Measurements from ENCODE around the gene NETO1.

Gene NETO1

GRCh38 chr18:72843743-72844142, 24.0 kb downstream of the NETO1 start:
- DNase-seq (ENCODE audit: low spot score), result no peak

DNA sequence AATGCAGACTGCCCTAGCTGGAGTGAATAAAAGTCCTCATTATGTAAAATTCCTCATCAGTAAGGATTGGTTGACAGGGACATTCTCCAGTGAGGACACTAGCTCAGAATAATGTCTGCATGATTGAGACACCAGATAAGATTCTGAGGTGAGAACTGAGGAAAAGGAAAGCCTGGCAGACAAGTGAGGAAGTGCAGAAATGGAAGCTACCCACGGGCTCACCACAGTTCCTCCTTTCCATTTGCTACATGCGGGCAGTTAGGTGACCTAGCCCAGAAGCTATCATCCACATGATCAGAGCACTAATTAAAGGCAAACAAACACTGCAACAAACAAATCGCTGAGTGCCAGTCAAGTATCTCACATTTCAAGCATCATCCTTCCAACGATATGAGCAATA, 27.7 kb downstream of the NETO1 start:
- no peak for DNase-seq (ENCODE audit: low spot score)

GRCh38 chr18:72834731-72835130, 33.1 kb downstream of the NETO1 start:
- DNase-seq (ENCODE audit: low spot score), result no peak

GRCh38 chr18:72833471-72833870, 34.3 kb downstream of the NETO1 start:
- no peak for DNase-seq (ENCODE audit: low spot score)

- DNase-seq (ENCODE audit: low spot score), result peak; percentile 71
Observed at GRCh38 chr18:72830109-72830508, 37.7 kb downstream of the NETO1 start.

- DNase-seq (ENCODE audit: low spot score), result no peak
Observed at GRCh38 chr18:72828601-72829000, 39.2 kb downstream of the NETO1 start.

- DNase-seq (ENCODE audit: low spot score), result peak; percentile 40
Observed at GRCh38 chr18:72826736-72827135, 41.1 kb downstream of the NETO1 start.

DNA sequence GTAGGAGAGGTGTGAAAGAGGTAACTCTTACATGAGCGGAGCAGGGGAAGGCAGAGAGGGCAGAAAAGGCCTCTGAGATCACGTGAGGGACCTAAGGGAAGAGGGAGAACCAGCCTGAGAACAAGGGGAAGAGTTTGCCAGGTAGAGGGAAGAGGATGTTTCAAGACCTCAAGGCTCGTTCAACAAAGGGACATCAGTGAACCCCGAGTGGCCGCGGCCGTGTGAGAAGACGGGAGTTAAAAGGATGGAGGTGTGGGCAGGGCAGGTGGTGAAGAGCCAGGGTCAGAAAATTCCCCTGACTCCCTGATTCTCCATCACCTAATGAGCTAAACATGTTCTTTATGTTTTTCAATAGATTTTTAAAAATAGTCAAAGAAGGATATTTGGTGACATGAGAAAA, 44.4 kb downstream of the NETO1 start:
- DNase-seq (ENCODE audit: low spot score), result no peak

GRCh38 chr18:72822202-72822601, 45.6 kb downstream of the NETO1 start:
- no peak for DNase-seq (ENCODE audit: low spot score)

- DNase-seq (ENCODE audit: low spot score), result no peak
Observed at GRCh38 chr18:72820571-72820970, 47.2 kb downstream of the NETO1 start.

- no peak for DNase-seq (ENCODE audit: low spot score)
Observed at GRCh38 chr18:72819050-72819449, 48.7 kb downstream of the NETO1 start.

GRCh38 chr18:72811047-72811446, 56.7 kb downstream of the NETO1 start:
- no peak for DNase-seq (ENCODE audit: low spot score)

GRCh38 chr18:72808680-72809079, 59.1 kb downstream of the NETO1 start:
- DNase-seq (ENCODE audit: low spot score), result peak; percentile 56

GRCh38 chr18:72799106-72799505, 68.7 kb downstream of the NETO1 start:
- DNase-seq (ENCODE audit: low spot score), result peak; percentile 46

DNA sequence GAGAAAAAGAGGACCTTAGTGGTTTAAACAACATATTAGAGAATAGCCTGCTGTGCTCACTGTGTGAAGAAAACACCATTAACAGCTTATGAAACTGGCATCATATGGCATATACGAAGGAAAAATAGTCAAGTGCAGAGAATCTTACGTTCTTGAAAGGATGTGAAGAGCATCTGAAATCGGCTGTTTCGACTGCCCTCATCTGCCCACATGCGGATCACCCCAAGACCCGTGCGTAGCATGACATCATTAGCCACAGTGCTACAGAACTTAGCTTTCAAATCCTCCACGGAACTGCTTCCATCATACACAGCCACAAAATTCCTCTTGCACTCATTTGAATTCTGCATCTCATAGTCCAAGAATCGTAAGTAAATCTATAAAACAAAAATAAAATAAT, 84.3 kb downstream of the NETO1 start:
- no peak for DNase-seq (ENCODE audit: low spot score)

- no peak for DNase-seq (ENCODE audit: low spot score)
Observed at GRCh38 chr18:72774914-72775313, 92.9 kb downstream of the NETO1 start.

DNA sequence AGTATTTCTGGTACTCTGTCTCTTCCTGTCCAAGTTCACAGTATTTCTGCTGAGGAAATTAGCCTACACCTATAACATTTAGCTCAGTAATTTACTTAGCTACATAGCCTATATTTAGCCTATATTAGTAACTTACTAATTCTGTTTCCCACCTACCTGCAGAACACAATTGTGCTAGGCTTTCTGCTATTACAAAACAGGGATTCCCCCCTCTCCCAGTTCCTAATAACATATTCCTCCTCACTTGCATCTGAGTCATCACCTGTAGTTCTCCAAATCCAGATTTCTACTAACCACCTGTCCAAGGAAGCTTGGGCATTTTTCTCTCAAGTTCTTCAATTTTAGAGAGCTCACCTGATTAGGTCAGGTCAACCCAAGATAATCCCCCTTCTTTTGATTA, 94.9 kb downstream of the NETO1 start:
- no peak for DNase-seq (ENCODE audit: low spot score)

DNA sequence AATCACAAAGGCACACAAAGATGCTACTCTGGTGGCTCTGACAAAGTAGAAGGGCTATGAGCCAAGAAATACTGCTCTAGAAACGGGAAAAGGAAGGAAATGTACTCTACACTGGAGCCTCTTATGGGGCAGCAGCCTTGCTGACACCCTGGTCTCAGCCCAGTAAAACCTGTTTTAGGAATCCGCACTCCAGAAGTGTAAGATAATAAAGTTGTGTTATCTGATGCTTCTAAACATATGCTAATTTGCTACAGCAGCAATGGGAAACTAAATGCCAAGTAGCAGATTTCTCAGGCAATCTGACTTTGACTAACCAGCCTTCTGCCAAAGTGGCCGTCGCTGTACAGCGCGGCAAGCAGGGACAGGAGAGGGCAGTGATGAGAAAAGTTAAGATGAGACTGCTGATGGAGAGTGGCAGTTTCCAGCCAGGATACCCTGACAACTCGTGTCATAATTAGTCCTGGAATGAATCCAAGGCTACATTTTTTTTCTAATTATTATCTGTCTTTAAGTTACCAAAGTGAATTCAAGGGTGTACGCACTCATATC, 99.0 kb downstream of the NETO1 start:
- DNase-seq (ENCODE audit: low spot score), result peak; percentile 35

GRCh38 chr18:72762515-72763122, 105.2 kb downstream of the NETO1 start:
- DNase-seq (ENCODE audit: low spot score), result peak; percentile 67

DNA sequence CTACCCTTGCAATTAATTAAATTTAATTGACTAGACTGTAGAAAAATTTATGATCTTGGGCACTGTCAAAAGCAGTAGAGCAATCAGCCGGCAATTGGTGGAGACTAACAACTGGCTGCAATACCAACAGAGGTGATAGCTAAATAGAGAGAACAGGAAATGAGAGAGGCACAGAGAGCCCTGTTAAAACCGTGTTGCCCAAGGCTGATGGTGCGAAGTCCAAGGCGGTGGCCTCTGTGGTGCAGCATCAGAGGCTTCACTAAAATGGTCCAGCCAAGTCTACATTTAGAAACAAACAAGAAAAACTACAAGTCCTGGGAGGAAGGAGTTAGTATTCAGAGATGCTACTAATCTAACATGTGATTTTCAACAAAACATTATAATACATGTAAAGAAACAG, 115.6 kb downstream of the NETO1 start:
- no peak for DNase-seq (ENCODE audit: low spot score)

DNA sequence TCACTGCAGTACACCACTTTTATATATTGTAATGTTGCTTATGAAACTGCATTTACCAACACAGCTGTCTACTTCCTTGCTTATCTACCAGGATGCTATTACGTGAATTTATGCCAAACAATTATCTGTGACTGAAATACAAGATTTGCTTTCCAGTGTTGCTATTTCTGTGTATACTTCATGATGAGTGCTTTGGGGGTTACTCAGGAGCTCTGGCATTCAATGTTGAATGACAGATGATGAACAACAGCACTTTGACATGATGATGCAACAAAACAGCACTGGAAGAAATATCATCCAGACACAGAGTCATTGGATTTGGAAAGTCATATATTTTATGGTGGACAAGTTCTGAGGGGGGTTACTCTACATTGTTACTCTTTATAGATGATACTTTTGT, 125.8 kb downstream of the NETO1 start:
- no peak for DNase-seq (ENCODE audit: low spot score)

DNA sequence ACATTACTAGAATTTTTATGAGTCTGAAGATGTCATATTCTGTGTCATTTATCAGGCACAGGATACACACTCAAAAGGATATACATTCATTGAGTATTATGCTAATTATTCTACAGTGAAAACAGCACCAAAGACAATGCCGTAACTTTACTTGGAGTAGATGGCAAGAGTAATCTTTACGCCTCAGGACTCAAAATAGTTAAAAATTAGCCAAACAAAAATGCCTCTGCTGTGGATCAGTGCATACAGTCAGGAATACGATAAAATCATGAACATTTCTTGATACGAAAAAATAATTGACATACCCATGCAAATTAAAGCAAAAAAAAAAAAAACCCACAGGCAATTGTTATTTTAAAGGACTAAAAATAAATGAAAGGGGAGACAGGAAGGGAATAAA, 129.7 kb downstream of the NETO1 start:
- DNase-seq (ENCODE audit: low spot score), result no peak

GRCh38 chr18:72727776-72728175, 140.0 kb downstream of the NETO1 start:
- no peak for DNase-seq (ENCODE audit: low spot score)

- no peak for DNase-seq (ENCODE audit: low spot score)
Observed at GRCh38 chr18:72727038-72727655, 140.6 kb downstream of the NETO1 start.
